ENCODE data around the gene PEX12.
"Not testable (repeated sequence)": the region's sequence is repeated elsewhere in the genome, so short reads cannot be mapped to it uniquely, and the experiment has no call there.

The PEX12 gene

GRCh38 chr17:35578197-35578928, at the start of gene PEX12:
Gene PEX12, minus strand, starts transcription at chr17:35578571. Its CDS starts 550 bp downstream, at chr17:35578021.
- ATAC-seq (replicated peaks; ENCODE audit: extremely low read depth, poor library complexity, severe bottlenecking), result peak; percentile 98
- Mint-ChIP-seq H3K4me3 (peak within 1 kb of the TSS; percentile 100), H3K36me3 (ENCODE audit: insufficient read depth) (peaks cover 23% of the 10 kb centered on the region), H3K27me3 (no peaks in the 10 kb centered on the region), H3K9me3 (no peaks in the 10 kb centered on the region), H3K4me1 (peaks cover 18% of the 10 kb centered on the region), H3K27ac (ENCODE audit: low read depth) (peak within 1 kb of the TSS; percentile 100)
- DNase-seq (ENCODE audit: low spot score in 2 of 2), result peak; percentile 69 to 83

- H3K27me3 Mint-ChIP-seq, result no peaks in the 10 kb centered on the region
- no peak for DNase-seq (ENCODE audit: low spot score in 2 of 2)
- no peak overlapping the region for H3K4me3 Mint-ChIP-seq
- peaks cover 62% of the 10 kb centered on the region for H3K36me3 Mint-ChIP-seq (ENCODE audit: insufficient read depth)
- peak overlapping the region; percentile 8 for H3K27ac Mint-ChIP-seq (ENCODE audit: low read depth)
- no peak for ATAC-seq (replicated peaks; ENCODE audit: extremely low read depth, poor library complexity, severe bottlenecking)
- H3K4me1 Mint-ChIP-seq, result peaks cover 7% of the 10 kb centered on the region
- no peaks in the 10 kb centered on the region for H3K9me3 Mint-ChIP-seq
Measured at GRCh38 chr17:35627417-35627816, 49.0 kb upstream of the PEX12 start.

- Mint-ChIP-seq H3K36me3 (ENCODE audit: insufficient read depth) (peaks cover 23% of the 10 kb centered on the region), H3K27ac (ENCODE audit: low read depth) (no peak overlapping the region), H3K27me3 (no peaks in the 10 kb centered on the region), H3K9me3 (no peaks in the 10 kb centered on the region), H3K4me3 (no peak overlapping the region), H3K4me1 (peaks cover 12% of the 10 kb centered on the region)
- ATAC-seq (replicated peaks; ENCODE audit: extremely low read depth, poor library complexity, severe bottlenecking) (no peak), DNase-seq (ENCODE audit: low spot score in 2 of 2) (no peak)
Measured at GRCh38 chr17:35621768-35622167, 43.4 kb upstream of the PEX12 start.

GRCh38 chr17:35618628-35619027, 40.3 kb upstream of the PEX12 start:
- peaks cover 7% of the 10 kb centered on the region for H3K36me3 Mint-ChIP-seq (ENCODE audit: insufficient read depth)
- no peaks in the 10 kb centered on the region for H3K9me3 Mint-ChIP-seq
- H3K27ac Mint-ChIP-seq (ENCODE audit: low read depth), result peak overlapping the region; percentile 16
- no peak for ATAC-seq (replicated peaks; ENCODE audit: extremely low read depth, poor library complexity, severe bottlenecking)
- no peak overlapping the region for H3K4me3 Mint-ChIP-seq
- H3K4me1 Mint-ChIP-seq, result peaks cover 9% of the 10 kb centered on the region
- H3K27me3 Mint-ChIP-seq, result no peaks in the 10 kb centered on the region
- DNase-seq (ENCODE audit: low spot score in 2 of 2), result no peak

GRCh38 chr17:35617505-35617904, 39.1 kb upstream of the PEX12 start:
- Mint-ChIP-seq H3K27me3 (no peaks in the 10 kb centered on the region), H3K27ac (ENCODE audit: low read depth) (no peak overlapping the region), H3K9me3 (no peaks in the 10 kb centered on the region), H3K4me1 (peaks cover 9% of the 10 kb centered on the region), H3K36me3 (ENCODE audit: insufficient read depth) (peaks cover 9% of the 10 kb centered on the region), H3K4me3 (no peak overlapping the region)
- no peak for DNase-seq (ENCODE audit: low spot score in 2 of 2)
- ATAC-seq (replicated peaks; ENCODE audit: extremely low read depth, poor library complexity, severe bottlenecking), result no peak

- peaks cover 9% of the 10 kb centered on the region for H3K4me1 Mint-ChIP-seq
- H3K9me3 Mint-ChIP-seq, result no peaks in the 10 kb centered on the region
- ATAC-seq (replicated peaks; ENCODE audit: extremely low read depth, poor library complexity, severe bottlenecking) (no peak), DNase-seq (ENCODE audit: low spot score in 2 of 2) (no peak)
- peaks cover 11% of the 10 kb centered on the region for H3K36me3 Mint-ChIP-seq (ENCODE audit: insufficient read depth)
- H3K27me3 Mint-ChIP-seq, result no peaks in the 10 kb centered on the region
- H3K4me3 Mint-ChIP-seq, result no peak overlapping the region
- no peak overlapping the region for H3K27ac Mint-ChIP-seq (ENCODE audit: low read depth)
Measured at GRCh38 chr17:35616536-35616935, 38.2 kb upstream of the PEX12 start.

GRCh38 chr17:35614810-35615209, 36.4 kb upstream of the PEX12 start:
- Mint-ChIP-seq H3K27me3 (no peaks in the 10 kb centered on the region), H3K27ac (ENCODE audit: low read depth) (no peak overlapping the region), H3K4me3 (no peak overlapping the region), H3K4me1 (no peaks in the 10 kb centered on the region), H3K36me3 (ENCODE audit: insufficient read depth) (peaks cover 19% of the 10 kb centered on the region), H3K9me3 (no peaks in the 10 kb centered on the region)
- DNase-seq (ENCODE audit: low spot score in 2 of 2) (no peak), ATAC-seq (replicated peaks; ENCODE audit: extremely low read depth, poor library complexity, severe bottlenecking) (no peak)

- H3K4me1 Mint-ChIP-seq, result no peaks in the 10 kb centered on the region
- H3K36me3 Mint-ChIP-seq (ENCODE audit: insufficient read depth), result peaks cover 35% of the 10 kb centered on the region
- no peak overlapping the region for H3K27ac Mint-ChIP-seq (ENCODE audit: low read depth)
- ATAC-seq (replicated peaks; ENCODE audit: extremely low read depth, poor library complexity, severe bottlenecking) (no peak), DNase-seq (ENCODE audit: low spot score in 2 of 2) (no peak)
- H3K9me3 Mint-ChIP-seq, result no peaks in the 10 kb centered on the region
- H3K4me3 Mint-ChIP-seq, result no peak overlapping the region
- H3K27me3 Mint-ChIP-seq, result no peaks in the 10 kb centered on the region
Measured at GRCh38 chr17:35612924-35613521, 34.7 kb upstream of the PEX12 start.

- H3K27ac Mint-ChIP-seq (ENCODE audit: low read depth); ATAC-seq (replicated peaks; ENCODE audit: extremely low read depth, poor library complexity, severe bottlenecking); H3K4me1 Mint-ChIP-seq; H3K4me3 Mint-ChIP-seq; DNase-seq (ENCODE audit: low spot score in 2 of 2); H3K9me3 Mint-ChIP-seq; H3K27me3 Mint-ChIP-seq: not testable (repeated sequence)
- peaks cover 50% of the 10 kb centered on the region for H3K36me3 Mint-ChIP-seq (ENCODE audit: insufficient read depth)
Measured at GRCh38 chr17:35610746-35611145, 32.4 kb upstream of the PEX12 start.

GRCh38 chr17:35609831-35610230, 31.5 kb upstream of the PEX12 start:
- ATAC-seq (replicated peaks; ENCODE audit: extremely low read depth, poor library complexity, severe bottlenecking) (no peak), DNase-seq (ENCODE audit: low spot score in 2 of 2) (no peak)
- Mint-ChIP-seq H3K4me1 (peaks cover 5% of the 10 kb centered on the region), H3K9me3 (no peaks in the 10 kb centered on the region), H3K27ac (ENCODE audit: low read depth) (no peak overlapping the region), H3K4me3 (no peak overlapping the region), H3K36me3 (ENCODE audit: insufficient read depth) (peaks cover 50% of the 10 kb centered on the region), H3K27me3 (no peaks in the 10 kb centered on the region)

GRCh38 chr17:35607239-35607847, 29.0 kb upstream of the PEX12 start:
- Mint-ChIP-seq H3K36me3 (ENCODE audit: insufficient read depth) (peaks cover 55% of the 10 kb centered on the region), H3K27me3 (no peaks in the 10 kb centered on the region), H3K4me1 (peaks cover 5% of the 10 kb centered on the region), H3K27ac (ENCODE audit: low read depth) (no peak overlapping the region), H3K4me3 (no peak overlapping the region), H3K9me3 (no peaks in the 10 kb centered on the region)
- ATAC-seq (replicated peaks; ENCODE audit: extremely low read depth, poor library complexity, severe bottlenecking) (no peak), DNase-seq (ENCODE audit: low spot score in 2 of 2) (no peak)

GRCh38 chr17:35605678-35606077, 27.3 kb upstream of the PEX12 start:
- ATAC-seq (replicated peaks; ENCODE audit: extremely low read depth, poor library complexity, severe bottlenecking), result no peak
- Mint-ChIP-seq H3K4me1 (peaks cover 5% of the 10 kb centered on the region), H3K9me3 (no peaks in the 10 kb centered on the region), H3K27me3 (no peaks in the 10 kb centered on the region), H3K36me3 (ENCODE audit: insufficient read depth) (peaks cover 58% of the 10 kb centered on the region), H3K27ac (ENCODE audit: low read depth) (peak overlapping the region; percentile 74), H3K4me3 (no peak overlapping the region)
- no peak for DNase-seq (ENCODE audit: low spot score in 2 of 2)

- peaks cover 58% of the 10 kb centered on the region for H3K36me3 Mint-ChIP-seq (ENCODE audit: insufficient read depth)
- no peaks in the 10 kb centered on the region for H3K27me3 Mint-ChIP-seq
- no peaks in the 10 kb centered on the region for H3K9me3 Mint-ChIP-seq
- no peak overlapping the region for H3K27ac Mint-ChIP-seq (ENCODE audit: low read depth)
- no peak overlapping the region for H3K4me3 Mint-ChIP-seq
- no peak for ATAC-seq (replicated peaks; ENCODE audit: extremely low read depth, poor library complexity, severe bottlenecking)
- H3K4me1 Mint-ChIP-seq, result peaks cover 5% of the 10 kb centered on the region
- DNase-seq (ENCODE audit: low spot score in 2 of 2), result no peak
Measured at GRCh38 chr17:35603674-35604073, 25.3 kb upstream of the PEX12 start.
